Heart left ventricle (tissue), 16 donors: ENCODE data around the gene EI24. TPM values are rescaled to one million over a fixed set of nuclear protein-coding genes. Genes with fewer than 3 reads are reported as not detected.

Experiments
- ATAC-seq, 4 donors: fragments of 200-7000 bp; cut with Tn5 transposase; one replicate each; pipeline ENCODE4 v1.9.1; 2020 to 2022; ENCODE audit warnings: moderate library complexity in 4 of 4, mild to moderate bottlenecking in 3 of 4, moderate number of reproducible peaks in 1 of 4
- DNase-seq, 5 donors: peaks; one replicate each; pipeline ENCODE4 v3.0.0-alpha.2; 2020
- H3K27ac ChIP-seq, 12 donors: fragments of 200-600 bp; sonication (generic) in 4 of 12; one replicate each; pipeline versions ENCODE4 v1.5.0 to v1.8.0; 2016 to 2022; ENCODE audit warnings: mild to moderate bottlenecking in 2 of 12
- H3K27me3 ChIP-seq, 9 donors: fragments of 200-600 bp; sonication (generic) in 2 of 9; one replicate each; pipeline versions ENCODE4 v1.5.1 to v1.8.0; 2016 to 2022; ENCODE audit warnings: mild to moderate bottlenecking in 3 of 9
- H3K36me3 ChIP-seq, 9 donors: fragments of 200-600 bp; sonication (generic) in 2 of 9; one replicate each; pipeline versions ENCODE4 v1.5.0 to v1.8.0; 2018 to 2022; ENCODE audit warnings: mild to moderate bottlenecking in 2 of 9
- H3K4me1 ChIP-seq, 12 donors: fragments of 200-600 bp; sonication (generic) in 4 of 12; one replicate each; pipeline versions ENCODE4 v1.5.0 to v1.8.0; 2016 to 2022; ENCODE audit warnings: mild to moderate bottlenecking in 3 of 12
- H3K4me3 ChIP-seq, 12 donors: fragments of 200-600 bp; sonication (generic) in 4 of 12; one replicate each; pipeline versions ENCODE4 v1.5.0 to v1.8.0; 2017 to 2022; ENCODE audit warnings: mild to moderate bottlenecking in 9 of 12, moderate library complexity in 4 of 12
- H3K9me3 ChIP-seq, 12 donors: fragments of 200-600 bp; sonication (generic) in 4 of 12; one replicate each; pipeline versions ENCODE4 v1.5.0 to v1.8.0; 2016 to 2022; ENCODE audit warnings: mild to moderate bottlenecking in 1 of 12
- POLR2A ChIP-seq, 2 donors: fragments of 450-650 bp; IDR thresholded peaks; one replicate each; pipeline ENCODE4 v1.6.1; 2017; ENCODE audit warnings: antibody characterized with exemption in 2 of 2, mild to moderate bottlenecking in 2 of 2, moderate library complexity in 2 of 2
- WGBS, 4 donors: extraction: QIAGEN DNeasy Blood & Tissue Kit in 2 of 4; methylation state at CpG; one replicate each; pipeline versions ENCODE4 v1.1.5 to v1.1.7; 2013 to 2018; 5-methylcytosine and 5-hydroxymethylcytosine counted together
- intact Hi-C, 10 donors: fragments of 100-400 bp; cut with DNase I; formaldehyde crosslinking; loops; one replicate each; pipeline versions ENCODE4 v1.11.1 to v1.14.2; 2022
- polyA plus RNA-seq, 2 donors: library from polyadenylated mRNA; stranded (reverse); fragments of 200-250 nt; gene quantifications; one replicate each; pipeline ENCODE4 v1.2.3, GENCODE V29; 2013
- total RNA-seq, 9 donors: library from RNA; depleted of rRNA in 2 of 9; stranded (reverse); fragments of >200 nt in 2 of 9; fragmentation: NEBNext Ultra II Directional in 3 of 9; extraction: Animal tissue kit (Norgen Biotek cat#: 25700) in 3 of 9; gene quantifications; one replicate each; pipeline versions ENCODE4 v1.1.0 to v1.2.4, GENCODE V29; 2016 to 2023
- TF ChIP-seq, protein P1 (sequence below), 12 donors: fragments of 200-600 bp; sonication (generic) in 4 of 12; IDR thresholded peaks; one replicate each; pipeline versions ENCODE4 v1.5.0 to v1.8.0; 2018 to 2022; ENCODE audit warnings: antibody characterized with exemption in 12 of 12, mild to moderate bottlenecking in 5 of 12
- donor health status: ischemic (EF 13 %, LVEDD 7.1; RV severe dilation, severe dysfunction).
- donor health status: healthy with polysubstance abuse.
- donor health status: DM: no; HTN: yes; CAD: no.
- donor health status: DM: no; HTN: no; CAD: no.
- donor health status: ischemic (EF 25% LVEDD 6.9; RV normal size, moderate dysfunction).
- donor health status: ischemic (EF 25% LVEDD 5.7; RV mildly dilated, moderate dysfunction).
- donor health status: healthy.
- donor health status: DM: yes; HTN: yes; CAD: no.
- donor health status: ischemic (EF 35%, LVEDD 5.7; RV mildly dilated, moderate dysfunction).
- donor health status: nonischemic (EF 11% LVEDD 7.7; RV severe dilation, severe dysfunction).
- donor health status: DM: yes; HTN: yes; CAD: no.
- donor health status: PGD.
- donor health status: ischemic (EF 29% LVEDD 5.4; RV normal size, mild dysfunction).
- donor health status: nonischemic (EF 23%, LVEDD 6.1; RV moderate dilation, normal function).

The EI24 gene
- total and polyA plus RNA-seq, 11 donors = 20.6 to 125 (median 53.8) TPM

DNA sequence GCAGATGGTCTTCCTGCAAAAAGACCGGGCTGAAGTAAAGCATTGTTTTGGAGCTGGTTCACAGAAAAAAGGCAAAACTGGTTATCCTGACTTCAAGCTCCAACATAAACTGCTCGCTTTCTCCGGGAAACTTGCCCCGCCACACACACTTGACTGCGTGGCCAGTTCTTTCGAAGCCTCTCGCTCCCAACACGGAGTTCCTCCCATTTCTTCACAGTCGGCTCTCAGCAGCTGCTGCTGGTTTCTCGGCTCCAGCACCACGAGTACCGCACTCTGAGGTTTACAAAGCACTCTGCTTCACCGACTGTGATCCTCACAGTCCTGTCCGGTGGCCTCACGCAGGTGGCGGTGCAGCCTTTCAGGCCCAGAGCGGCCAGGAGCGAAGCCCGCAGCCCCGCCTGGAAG lies 56.0 kb downstream of the EI24 start:
- DNase-seq (no peak), ATAC-seq (peak in 3 of 4 donors; percentile 36 to 59 (median 49))
- peak overlapping the region; percentile 70 to 98 (median 95) for H3K27ac ChIP-seq
- TF ChIP-seq POLR2A (IDR thresholded peaks at IDR 0.05) = no peak
- TF ChIP-seq, protein P1, sequence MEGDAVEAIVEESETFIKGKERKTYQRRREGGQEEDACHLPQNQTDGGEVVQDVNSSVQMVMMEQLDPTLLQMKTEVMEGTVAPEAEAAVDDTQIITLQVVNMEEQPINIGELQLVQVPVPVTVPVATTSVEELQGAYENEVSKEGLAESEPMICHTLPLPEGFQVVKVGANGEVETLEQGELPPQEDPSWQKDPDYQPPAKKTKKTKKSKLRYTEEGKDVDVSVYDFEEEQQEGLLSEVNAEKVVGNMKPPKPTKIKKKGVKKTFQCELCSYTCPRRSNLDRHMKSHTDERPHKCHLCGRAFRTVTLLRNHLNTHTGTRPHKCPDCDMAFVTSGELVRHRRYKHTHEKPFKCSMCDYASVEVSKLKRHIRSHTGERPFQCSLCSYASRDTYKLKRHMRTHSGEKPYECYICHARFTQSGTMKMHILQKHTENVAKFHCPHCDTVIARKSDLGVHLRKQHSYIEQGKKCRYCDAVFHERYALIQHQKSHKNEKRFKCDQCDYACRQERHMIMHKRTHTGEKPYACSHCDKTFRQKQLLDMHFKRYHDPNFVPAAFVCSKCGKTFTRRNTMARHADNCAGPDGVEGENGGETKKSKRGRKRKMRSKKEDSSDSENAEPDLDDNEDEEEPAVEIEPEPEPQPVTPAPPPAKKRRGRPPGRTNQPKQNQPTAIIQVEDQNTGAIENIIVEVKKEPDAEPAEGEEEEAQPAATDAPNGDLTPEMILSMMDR (IDR thresholded peaks at IDR 0.05) = peak in 1 of 12 donors; percentile 10
- peaks cover 4 to 23% (median 15%) of the 10 kb centered on the region in 12 donors for H3K4me1 ChIP-seq
- 1 to 2% (median 1%) methylated on average over 15 to 20 of the region's 20 CpGs for WGBS, 4 donors
- no peaks in the 10 kb centered on the region for H3K27me3 ChIP-seq
- H3K36me3 ChIP-seq = peaks cover 0 to 26% (median 19%) of the 10 kb centered on the region in 9 donors
- peak overlapping the region; percentile 40 to 80 (median 74) for H3K4me3 ChIP-seq
- intact Hi-C loops = loop anchor here in 7 of 10 donors (1.0 to 10.0 kb wide), 11 partner anchors 33 to 640 kb away; partner anchors contain the start of genes STT3A (in 3 of the 7), EI24 (in 2 of the 7), HYLS1 (in 2 of the 7) and FEZ1 (in 1 of the 7)
- H3K9me3 ChIP-seq = no peaks in the 10 kb centered on the region

DNA sequence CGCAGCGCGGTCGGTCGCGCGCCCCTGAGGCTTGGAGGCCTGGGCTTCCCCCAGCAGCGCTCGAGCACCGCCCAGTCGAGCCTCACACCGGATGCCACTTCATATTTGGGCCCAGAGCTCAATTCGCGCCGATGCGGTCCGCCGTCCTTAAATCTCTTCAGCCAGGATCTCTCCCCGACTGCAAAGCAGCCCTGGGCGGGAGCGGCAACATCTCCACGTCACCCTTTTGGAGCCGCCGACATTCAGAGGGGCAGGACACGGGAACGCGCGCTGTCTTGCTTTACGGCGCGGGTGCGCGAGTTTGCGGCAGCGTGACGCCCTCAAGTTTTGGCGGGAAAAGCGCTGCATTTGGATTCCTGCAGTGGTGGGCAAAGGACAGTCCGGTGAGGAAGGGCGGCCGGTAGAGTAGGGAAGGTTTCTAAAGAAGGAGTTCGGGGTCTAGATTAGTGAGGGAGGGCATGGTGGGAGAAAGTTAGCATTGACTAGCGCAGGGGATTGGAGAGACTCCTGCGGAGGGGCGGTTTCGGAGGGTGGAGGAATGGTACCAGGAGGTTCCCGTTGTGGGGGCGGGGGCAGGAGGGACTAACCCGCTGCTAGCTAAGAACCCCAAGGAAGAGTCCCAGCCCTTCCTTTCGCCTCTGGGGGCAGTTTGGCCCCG lies 56.5 kb downstream of the EI24 start:
- peak overlapping the region; percentile 70 to 98 (median 95) for H3K27ac ChIP-seq
- no peaks in the 10 kb centered on the region for H3K27me3 ChIP-seq
- TF ChIP-seq, protein P1 (IDR thresholded peaks at IDR 0.05) = no peak
- peak in 1 of 2 donors; percentile 48 for TF ChIP-seq POLR2A (IDR thresholded peaks at IDR 0.05)
- no peaks in the 10 kb centered on the region for H3K9me3 ChIP-seq
- H3K4me3 ChIP-seq = peak overlapping the region; percentile 40 to 80 (median 74)
- 0 to 1% (median 0%) methylated on average over 39 to 51 of the region's 51 CpGs for WGBS, 4 donors
- ATAC-seq (peak; percentile 92 to 97 (median 96)), DNase-seq (peak; percentile 86 to 92 (median 90))
- peaks cover 4 to 23% (median 15%) of the 10 kb centered on the region in 12 donors for H3K4me1 ChIP-seq
- intact Hi-C loops = loop anchor here in 7 of 10 donors (1.0 to 10.0 kb wide), 11 partner anchors 33 to 639 kb away; partner anchors contain the start of genes STT3A (in 3 of the 7), EI24 (in 2 of the 7), HYLS1 (in 2 of the 7) and FEZ1 (in 1 of the 7)
- peaks cover 0 to 20% (median 13%) of the 10 kb centered on the region in 9 donors for H3K36me3 ChIP-seq

- peak in 2 of 4 donors; percentile 16 to 30 for ATAC-seq
- intact Hi-C loops = loop anchor here in 7 of 10 donors (5.0 to 10.0 kb wide), 9 partner anchors 34 to 638 kb away; partner anchors contain the start of genes HYLS1 (in 2 of the 7), STT3A (in 2 of the 7), EI24 (in 1 of the 7) and FEZ1 (in 1 of the 7)
- no peaks in the 10 kb centered on the region for H3K27me3 ChIP-seq
- no peaks in the 10 kb centered on the region for H3K9me3 ChIP-seq
- TF ChIP-seq, protein P1 (IDR thresholded peaks at IDR 0.05) = peak in 2 of 12 donors; percentile 20 to 26
- TF ChIP-seq POLR2A (IDR thresholded peaks at IDR 0.05) = no peak
- 0 to 1% (median 1%) methylated on average over 17 to 18 of the region's 18 CpGs for WGBS, 4 donors
- peak overlapping the region in 9 of 12 donors; percentile 86 to 98 (median 95) for H3K27ac ChIP-seq
- no peak for DNase-seq
- H3K36me3 ChIP-seq = peaks cover 0 to 14% (median 7%) of the 10 kb centered on the region in 9 donors
- H3K4me1 ChIP-seq = peaks cover 4 to 23% (median 15%) of the 10 kb centered on the region in 12 donors
- H3K4me3 ChIP-seq = peak overlapping the region; percentile 40 to 80 (median 74)
These were observed 57.1 kb downstream of the EI24 start for GRCh38 chr11:125626288-125626950.
